NCI-H226 (cell line): ENCODE measurements around the gene C17orf50.

ENCODE experiments used
- DNase-seq: peaks from one replicate; pipeline ENCODE4 v3.0.0-alpha.2; 2015

The C17orf50 gene

GRCh38 chr17:35791681-35792350 lies 31.1 kb downstream of the C17orf50 start:
- DNase-seq, result no peak

DNA sequence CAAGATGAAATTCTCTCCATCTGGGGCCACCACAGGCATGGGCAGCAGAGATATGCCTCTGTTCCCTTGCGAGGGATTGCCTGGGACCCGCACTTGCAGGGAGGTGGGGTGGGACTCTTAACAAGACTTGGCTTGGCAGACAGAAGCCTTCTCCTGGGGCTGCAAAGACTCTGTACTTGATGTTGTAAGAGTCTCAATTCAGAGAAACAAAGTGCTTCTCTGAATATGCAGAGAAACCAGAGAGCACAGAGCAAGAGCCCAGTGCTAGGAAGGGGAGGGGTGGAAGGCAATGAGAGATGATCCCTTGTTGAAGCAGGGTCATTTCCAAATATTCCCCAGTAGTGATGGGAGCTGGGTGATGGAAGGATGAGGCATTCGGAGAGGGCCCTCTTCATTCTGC lies 32.6 kb downstream of the C17orf50 start:
- DNase-seq, result no peak

DNA sequence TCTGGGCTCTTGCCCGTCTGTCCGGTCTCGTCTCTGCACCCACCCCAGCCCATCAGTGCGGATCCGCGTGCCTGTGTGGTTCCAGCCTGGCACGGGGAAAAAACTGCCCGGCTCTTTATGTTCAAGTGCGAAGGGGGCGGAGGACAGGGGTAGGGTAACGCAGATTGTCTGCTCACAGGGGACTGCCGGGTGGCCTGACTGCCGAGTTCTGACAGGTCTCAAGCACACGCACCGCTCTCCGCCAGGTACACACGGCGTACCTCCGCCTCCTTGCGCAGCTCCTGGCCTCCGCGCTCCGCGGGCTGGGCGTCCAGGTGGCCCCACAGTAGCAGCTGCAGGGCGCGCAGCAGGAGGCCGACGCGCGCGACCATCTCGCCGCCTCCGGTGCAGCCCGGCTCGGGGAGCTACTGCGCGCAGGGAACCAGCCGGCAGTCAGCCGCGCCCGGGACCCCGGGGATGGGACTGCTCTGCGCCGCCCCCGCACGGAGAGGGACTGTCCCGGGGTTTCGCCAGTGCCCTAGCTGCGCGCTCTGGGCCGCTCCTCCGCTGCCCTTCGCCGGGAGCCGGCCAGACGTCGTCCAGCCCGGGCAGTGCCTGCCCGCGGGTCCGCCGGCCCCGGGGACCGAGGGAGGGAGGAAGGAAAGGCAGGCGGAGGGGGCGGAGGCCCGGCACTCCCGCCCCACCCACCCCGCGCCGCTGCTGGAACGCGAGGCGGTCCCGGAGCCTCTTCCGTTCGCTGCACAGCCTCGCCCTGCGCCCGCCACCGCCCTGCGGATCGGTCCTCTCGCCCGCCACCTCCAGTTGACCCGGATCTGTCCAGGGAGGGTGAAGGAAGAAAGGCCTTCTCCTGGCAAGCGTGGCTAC lies 34.6 kb downstream of the C17orf50 start, which contains the start of gene MMP28:
TSS of gene MMP28 (minus strand) at position 635 of the 864 bp plus-strand sequence. CDS start at position 371, 264 bp downstream.
- no peak for DNase-seq

DNA sequence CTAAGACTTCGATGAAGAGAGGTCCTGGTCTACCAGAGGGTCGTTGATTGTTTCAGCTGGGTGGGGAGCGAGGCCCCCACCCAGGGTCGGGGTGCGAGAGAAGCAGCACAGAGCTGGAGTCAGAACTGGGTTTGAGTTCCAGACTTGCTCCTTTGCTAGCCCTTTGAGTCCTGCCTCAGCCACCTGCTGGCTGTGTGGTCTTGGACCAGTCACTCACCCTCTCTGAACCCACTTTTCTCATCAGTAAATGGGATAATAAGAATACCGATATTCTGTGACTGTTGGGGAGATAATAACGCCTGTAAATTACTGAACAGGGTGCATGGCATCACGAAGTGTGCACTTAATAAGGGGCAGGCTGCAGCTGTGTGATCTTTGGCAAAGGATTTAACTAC lies 35.2 kb downstream of the C17orf50 start:
- no peak for DNase-seq

DNA sequence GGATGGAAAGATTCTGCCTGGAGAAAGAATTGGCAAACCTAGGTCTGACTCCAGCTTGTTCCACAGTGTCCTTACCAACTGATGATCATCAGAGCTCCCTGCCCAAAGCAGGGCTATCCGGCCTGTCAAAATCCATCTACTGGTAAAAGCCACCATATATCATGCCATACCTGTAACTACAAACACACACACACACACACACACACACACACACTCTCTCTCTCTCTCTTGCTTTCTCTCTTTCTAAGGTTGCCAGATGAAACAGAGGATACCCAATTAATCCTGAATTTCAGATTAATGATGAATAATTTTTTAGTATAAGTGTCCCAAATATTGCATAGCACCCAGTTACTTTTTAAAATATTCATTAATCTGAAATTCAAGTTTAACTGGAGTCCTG lies 36.3 kb downstream of the C17orf50 start:
- no peak for DNase-seq

DNA sequence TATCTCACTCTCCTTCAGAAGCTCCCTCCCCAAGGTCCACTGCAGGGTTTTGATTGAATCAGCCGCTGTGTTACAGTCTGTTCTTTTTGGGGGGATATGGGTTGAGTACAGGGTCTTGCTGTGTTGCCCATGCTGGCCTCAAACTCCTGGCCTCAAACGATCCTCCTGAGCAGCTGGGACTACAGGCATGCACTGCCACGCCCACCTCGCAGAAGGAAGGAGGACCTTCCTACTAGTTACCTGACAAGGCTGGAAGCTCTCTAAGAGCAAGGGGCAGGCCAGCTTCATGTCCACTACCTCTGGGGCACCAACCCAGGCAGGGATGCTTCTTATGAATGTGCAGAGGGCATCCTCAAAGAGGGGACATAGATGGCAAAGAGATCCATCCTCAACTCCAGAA lies 36.7 kb downstream of the C17orf50 start:
- no peak for DNase-seq

DNA sequence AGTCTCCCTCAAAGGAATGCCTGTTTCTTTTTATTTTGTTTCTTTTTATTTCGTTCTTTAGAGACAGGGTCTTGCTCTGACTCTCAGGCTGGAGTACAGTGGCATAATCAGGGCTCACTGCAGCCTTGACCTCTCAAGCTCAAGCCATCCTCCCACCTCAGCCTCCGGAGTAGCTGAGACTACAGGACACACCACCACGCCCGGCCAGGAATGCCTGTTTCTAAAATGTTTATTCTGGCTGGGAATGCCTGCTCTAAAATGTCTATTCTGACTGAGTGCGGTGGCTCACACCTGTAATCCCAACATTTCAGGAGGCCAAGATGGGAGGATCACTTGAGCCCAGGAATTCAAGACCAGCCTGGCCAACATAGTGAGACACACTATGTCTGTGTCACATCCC lies 37.2 kb downstream of the C17orf50 start:
- DNase-seq, result no peak

GRCh38 chr17:35799942-35800341 lies 39.3 kb downstream of the C17orf50 start:
- DNase-seq, result peak; percentile 94

DNA sequence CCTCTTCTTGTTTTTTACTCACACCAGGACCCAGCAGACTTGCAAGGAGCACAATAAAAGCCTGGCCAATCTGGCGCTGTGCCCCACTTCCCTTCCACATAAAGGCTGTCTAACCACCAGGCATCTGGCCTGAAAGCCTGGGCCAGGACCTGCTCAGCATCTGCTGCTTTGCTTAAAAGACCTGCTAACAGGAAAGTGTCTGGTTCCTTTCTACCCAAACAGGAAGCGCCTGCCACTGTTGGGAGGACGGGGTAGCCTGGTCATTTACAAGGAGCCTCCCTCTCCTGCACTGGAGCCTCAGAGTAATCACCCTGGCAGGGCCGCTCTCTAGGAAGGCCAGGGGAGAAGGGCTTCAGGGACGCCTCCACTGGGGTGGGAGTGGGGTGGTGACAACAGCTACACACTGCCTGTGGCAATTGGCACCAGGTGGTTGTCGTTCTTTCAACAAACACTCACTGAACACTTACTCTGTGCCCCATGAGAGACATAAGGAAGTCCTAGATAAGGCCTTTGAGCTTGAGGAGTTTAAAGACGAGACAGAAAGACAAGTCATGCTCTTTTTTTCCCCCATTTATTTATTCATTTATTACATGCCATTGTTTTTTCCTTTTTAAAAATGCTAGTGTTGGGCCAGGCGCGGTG lies 41.0 kb downstream of the C17orf50 start:
- no peak for DNase-seq

- peak; percentile 74 for DNase-seq
Observed at GRCh38 chr17:35804658-35805192, 44.0 kb downstream of the C17orf50 start.

DNA sequence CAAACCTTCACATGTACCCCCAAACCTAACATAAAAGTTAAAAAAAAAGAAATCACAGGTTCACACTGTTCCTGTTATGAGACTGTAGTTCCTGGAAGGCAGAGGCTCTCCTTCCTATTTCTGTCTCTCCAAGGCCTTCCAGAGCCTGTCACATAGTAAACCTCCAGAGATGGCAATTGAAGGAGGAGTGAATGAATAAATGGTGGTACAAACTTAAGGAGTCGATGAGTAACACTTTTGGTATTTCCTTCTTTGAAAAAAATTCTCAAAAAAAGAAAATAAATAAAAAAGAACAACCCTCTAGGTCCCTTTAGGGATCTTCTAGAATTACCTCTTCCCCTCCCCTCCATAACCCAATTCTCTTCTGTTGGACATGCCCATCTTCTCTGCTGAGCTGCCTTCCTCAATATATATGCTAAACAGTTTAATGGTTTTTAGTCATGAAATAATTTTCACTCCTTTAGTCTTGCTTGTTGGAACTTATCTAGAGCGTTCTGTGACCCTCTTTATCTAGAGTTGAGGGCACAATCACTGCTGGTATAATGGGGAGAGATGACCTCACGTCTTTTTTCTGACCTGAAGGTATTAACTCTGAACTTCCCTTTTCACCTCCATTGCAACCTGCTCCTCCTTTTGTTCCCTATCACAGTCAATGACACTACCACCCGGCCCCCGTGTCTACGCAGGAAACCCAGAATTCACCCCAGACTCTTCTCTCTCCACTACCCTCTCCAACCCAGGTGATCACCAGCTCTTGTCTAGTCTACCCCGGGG lies 46.9 kb downstream of the C17orf50 start:
- DNase-seq, result no peak

DNA sequence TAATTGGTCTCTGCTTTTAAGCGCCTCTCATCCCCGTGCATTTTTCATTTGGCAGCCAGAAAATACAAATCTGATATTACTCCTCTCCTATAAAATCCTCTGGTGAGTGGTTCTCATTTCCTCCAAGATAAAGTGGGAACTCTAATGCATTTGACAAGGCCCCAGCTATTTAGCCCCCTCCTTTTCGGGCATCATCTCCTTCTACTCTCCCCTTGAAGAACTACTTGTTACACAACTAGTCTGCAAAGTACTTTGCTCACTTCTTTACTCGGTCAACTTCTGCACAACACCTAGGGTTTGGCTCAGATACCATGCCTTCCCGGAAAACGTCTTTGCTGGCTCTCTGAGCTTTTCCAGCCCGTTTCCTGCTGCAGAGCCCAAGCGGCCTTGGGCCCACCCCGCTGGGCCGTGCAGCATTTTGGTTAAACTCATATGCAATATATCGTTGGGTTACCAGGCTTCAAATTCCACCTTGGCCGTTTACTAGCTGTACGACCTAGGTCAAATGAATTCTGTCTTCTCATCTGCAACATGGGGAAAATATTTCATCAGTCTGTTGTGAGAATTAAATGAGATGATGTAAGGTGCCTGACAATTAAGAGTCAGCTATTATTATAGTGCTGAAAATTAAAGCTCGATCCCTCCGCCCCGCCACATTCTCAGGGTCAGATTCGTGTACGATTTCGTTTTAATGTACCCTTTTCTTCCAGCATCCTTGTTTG lies 47.7 kb downstream of the C17orf50 start:
- no peak for DNase-seq

- peak; percentile 98 for DNase-seq
Observed at GRCh38 chr17:35808962-35809854, 48.5 kb downstream of the C17orf50 start, which contains the start of gene TAF15. Gene TAF15, plus strand, starts transcription at chr17:35809484. Its CDS starts 86 bp downstream, at chr17:35809570.

DNA sequence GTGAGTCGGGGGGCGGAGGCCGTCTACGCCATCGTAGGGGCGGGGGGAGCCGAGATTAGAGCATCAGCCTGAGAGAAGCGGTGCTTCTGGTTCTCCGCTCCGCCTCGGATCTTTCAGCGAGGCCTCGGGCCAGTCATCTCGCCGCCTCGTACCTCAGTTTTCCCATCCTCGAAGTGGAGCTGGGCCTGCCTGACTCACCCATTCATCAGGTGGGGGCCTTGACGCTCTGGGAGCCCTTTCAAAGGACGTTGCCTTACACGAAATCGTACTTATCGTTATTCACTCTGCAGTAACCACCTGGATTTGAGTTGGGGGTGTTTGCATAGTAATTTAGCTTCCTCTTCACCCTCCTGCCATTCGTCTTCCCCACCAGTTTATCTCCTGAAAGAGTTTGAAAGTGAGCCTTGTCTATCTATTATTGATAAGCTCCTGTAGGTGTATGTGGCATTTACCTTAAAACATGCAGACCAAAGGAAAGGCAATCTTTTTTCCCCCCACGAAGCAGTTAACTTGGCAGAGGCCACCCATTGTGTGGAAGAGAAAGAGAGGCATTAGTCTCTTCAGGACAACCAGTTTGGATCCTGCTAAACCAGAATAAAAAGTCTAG lies 49.3 kb downstream of the C17orf50 start:
- DNase-seq, result peak; percentile 16

DNA sequence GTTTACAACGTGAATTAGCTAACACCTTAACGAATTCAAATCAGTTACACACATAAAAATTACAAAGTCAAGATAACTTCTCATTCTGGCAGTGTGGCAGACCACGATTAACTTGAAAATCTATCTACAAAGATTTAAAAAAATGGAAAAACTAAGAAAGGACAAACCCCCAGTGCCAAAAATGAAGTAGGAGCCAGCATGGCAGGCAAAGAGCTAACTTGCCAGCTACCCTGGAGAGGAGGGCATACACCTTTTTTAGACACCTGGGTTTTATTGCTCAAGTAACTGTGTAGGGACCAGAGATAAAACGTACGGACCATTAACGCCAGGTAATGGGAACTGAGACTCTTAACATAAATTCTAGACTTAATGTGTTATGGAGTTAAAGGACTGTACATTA lies 51.1 kb downstream of the C17orf50 start:
- DNase-seq, result no peak

DNA sequence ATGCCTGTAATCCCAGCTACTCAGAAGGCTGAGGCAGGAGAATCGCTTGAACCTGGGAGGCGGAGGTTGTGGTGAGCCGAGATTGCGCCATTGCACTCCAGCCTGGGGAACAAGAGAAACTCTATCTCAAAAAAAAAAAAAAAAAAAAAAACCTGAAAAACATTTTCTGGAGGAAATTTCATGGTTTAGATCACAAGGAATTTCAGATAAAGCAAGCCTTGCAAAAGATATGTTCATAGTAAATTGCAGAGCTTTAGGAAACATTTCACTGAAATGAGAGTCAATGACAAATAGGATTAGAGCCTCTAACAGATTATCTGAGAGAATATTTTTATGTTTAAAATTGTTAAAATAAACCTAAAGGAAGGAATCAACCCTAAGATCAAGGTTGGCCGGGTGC lies 51.8 kb downstream of the C17orf50 start:
- DNase-seq, result no peak
